ENCODE measurements around the gene CD248.
A peak's percentile ranks its signal among the peaks of the same experiment; 100 is the strongest.

The CD248 gene

DNA sequence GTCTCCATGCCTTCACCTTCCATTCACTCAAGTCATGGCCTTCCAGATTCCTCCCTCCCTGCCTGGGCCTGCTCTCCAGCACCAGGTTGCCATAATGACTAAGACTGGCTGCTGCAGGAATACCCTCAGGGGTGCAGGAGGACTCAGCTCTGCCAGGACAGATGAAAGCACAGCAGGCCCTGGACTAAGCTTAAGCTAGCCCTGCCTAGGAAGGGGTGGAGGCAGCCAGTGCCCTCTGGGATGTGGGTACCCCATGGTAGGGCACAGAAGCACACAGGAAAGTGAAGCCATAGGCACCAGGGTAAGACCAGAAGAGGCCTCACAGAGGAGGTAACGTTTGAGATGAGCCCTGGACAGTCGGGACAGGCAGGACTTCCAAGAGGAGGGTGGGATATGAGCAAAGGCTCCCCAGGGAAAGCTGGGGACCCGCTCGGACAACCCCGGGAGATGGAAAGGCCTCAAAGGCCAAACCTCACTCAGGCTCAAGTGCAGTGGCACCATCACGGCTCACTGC is 22.4 kb upstream of the CD248 start:
- TF ChIP-seq, protein P1, sequence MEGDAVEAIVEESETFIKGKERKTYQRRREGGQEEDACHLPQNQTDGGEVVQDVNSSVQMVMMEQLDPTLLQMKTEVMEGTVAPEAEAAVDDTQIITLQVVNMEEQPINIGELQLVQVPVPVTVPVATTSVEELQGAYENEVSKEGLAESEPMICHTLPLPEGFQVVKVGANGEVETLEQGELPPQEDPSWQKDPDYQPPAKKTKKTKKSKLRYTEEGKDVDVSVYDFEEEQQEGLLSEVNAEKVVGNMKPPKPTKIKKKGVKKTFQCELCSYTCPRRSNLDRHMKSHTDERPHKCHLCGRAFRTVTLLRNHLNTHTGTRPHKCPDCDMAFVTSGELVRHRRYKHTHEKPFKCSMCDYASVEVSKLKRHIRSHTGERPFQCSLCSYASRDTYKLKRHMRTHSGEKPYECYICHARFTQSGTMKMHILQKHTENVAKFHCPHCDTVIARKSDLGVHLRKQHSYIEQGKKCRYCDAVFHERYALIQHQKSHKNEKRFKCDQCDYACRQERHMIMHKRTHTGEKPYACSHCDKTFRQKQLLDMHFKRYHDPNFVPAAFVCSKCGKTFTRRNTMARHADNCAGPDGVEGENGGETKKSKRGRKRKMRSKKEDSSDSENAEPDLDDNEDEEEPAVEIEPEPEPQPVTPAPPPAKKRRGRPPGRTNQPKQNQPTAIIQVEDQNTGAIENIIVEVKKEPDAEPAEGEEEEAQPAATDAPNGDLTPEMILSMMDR (IDR thresholded peaks at IDR 0.05), result no peak
- H3K27ac ChIP-seq, result no peak overlapping the region

DNA sequence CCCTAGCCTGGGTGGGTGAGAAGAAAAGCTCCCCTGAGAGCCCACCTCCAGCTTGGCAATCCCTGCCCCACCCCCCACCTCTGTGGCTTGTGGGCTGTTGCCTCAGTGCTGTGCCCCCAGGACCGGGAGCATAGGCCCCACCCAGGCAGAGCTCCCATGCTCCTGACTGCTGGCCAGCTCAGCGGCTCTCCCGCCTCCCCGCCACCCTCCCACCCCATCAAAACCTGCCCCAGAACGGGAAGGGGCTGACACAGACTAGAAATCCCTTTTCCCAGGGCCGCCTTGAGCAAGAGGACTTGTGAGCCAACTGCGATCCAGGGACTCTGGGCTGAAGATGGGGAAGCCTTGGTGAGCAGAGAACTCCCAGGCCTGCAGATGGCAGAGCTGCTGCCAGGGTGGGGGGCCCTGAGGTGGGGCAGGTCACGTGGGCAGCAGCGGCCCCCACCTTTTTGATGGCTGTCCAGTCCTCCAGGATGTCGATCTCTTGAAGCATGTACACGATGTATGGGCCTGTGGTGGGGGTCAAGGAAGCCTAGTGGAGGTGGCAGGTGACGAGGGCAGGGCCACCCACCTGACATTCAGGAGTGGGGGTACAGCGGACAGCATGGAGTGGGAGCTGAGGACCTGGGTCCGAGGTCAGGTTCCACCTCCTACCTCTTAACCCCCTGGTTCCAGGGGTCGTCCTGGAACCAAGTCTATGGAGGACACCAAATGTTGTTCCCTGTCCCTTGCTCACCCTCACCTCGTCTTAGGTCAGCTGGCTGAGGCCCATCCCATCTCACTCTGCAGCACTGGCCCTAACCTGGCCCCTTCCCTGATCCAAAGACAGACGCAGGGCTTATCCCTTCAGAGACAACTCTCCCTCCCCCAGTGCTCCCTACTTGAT is 21.7 kb upstream of the CD248 start:
- no peak for TF ChIP-seq ZFX (IDR thresholded peaks at IDR 0.05; ENCODE audit: borderline replicate concordance)
- H3K27ac ChIP-seq, result no peak overlapping the region

DNA sequence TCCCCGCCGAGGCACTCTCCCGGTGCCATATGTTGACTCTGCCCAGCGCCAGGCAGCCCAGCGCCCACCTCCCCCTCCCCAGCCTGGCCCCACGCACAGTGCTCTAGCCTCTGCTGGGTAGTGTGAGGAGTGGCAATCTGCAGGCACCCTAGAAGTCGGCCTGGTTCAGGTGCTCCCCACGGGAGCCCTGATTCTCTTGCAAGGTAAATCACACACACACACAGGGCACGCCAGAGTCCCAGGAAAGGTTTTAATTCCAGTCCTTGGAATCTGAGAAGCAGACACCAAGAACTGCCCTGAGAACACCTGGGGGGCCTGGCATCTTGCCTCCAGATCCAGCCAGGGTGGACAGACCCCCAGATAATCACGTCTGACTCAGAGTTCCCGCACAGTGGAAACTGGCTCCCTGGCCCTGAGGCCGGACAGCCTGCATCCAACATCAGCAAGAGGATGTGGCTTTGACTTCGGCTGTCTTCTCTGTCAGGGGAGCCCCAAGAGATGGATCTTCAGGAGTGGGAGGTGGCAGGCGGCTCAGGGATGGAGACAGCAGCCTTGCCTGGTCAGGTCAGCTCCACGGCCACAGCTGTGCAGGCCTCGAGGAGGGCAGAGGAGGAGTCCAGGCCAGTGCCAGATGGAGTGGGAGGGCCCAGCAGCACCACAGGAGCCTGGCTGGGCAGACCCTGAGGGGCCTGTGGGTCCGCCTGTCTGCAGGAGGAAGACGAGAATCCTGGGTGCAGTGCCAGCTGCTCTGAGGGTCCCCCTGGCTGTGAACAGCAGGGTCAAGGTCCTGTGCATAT is 20.5 kb upstream of the CD248 start:
- TF ChIP-seq, protein P1 (IDR thresholded peaks at IDR 0.05), result no peak
- H3K27ac ChIP-seq, result no peak overlapping the region; the same call in 1 of the 2 replicates

DNA sequence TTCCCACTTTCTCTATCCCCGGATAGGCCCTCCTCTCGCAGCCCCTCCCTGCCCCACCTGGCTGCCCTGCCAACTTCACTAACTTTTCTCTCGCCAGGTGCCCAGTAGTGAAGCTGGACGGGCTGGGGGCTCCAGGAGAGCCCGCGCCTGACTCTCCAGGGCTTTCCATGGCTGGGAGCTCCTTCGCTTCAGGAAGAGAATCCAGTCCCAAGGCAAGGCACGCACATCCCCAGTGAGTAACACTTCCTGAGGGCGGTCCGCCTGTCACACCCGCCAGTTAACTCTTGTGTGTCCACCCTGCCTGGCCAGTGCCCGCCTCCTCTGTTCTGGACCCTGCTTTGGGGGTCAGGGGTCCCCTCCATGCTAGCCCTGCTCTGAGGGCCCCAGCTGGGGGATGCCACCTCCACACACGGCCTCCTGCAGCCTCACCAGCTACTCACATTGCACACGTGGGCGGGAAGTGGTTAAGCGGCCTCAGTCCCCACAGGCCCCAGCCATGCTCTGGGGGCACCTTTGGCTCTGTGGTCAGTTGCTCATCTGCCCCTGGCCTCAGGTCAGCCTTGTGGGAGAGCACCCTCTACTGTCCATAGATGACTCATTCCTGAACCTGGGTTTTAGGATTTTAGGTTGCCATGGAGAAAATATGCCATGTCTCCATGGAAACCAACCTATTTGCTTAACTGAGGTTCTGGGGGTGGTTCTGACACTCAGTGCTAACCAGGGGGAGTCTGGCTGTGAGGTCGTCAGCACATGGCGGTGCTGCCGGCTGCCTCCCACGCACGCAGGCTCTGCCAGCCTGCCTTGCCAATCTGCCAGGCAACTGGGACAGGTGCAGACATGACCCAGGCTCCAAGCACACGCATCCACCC is 19.6 kb upstream of the CD248 start, which contains the start of gene RIN1:
Gene RIN1 (minus strand): TSS at position 201 of the 869 bp plus-strand sequence. CDS start 32 bp downstream, at position 169.
- peak within 1 kb of the TSS; percentile 35 for H3K27ac ChIP-seq
- no peak for TF ChIP-seq ZFX (IDR thresholded peaks at IDR 0.05; ENCODE audit: borderline replicate concordance)
- TF ChIP-seq, protein P1 (IDR thresholded peaks at IDR 0.05), result peak; percentile 58

DNA sequence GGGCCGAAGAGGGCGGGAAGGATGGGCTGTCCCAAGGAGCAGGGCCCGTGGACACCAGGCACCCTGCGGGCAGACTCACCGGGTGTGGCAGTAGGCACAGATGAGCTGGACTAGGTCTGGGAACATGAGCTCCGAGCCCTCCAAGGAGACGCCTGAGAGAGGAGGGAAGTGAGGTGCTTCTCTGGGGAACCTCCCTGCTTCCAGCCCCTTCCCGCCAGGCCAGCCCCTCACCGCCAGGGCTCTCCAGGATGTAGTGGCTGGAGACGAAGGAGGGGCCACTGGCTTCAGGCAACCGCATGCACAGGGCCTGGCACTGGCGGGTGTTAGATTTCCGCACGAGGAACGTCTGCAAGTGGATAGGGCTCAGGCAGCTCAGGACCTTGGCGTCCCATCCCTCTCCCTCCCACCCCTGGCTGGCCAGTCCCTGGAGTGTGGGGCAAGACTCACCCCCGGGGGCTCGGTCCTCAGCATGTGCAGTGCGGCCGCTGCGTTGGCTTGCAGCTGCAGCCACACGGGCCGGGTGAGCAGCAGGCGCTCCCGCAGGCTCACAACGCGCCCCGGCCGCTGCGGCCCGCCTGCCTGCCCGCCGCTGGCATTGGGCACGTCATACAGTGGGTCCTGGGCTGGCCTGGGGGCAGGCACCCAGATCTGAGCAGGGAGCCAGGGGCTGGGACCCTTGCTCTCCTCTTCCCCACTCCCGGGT is 18.8 kb upstream of the CD248 start:
- H3K27ac ChIP-seq, result peak overlapping the region; percentile 35
- TF ChIP-seq ZFX (IDR thresholded peaks at IDR 0.05; ENCODE audit: borderline replicate concordance), result no peak
- TF ChIP-seq, protein P1 (IDR thresholded peaks at IDR 0.05), result no peak

DNA sequence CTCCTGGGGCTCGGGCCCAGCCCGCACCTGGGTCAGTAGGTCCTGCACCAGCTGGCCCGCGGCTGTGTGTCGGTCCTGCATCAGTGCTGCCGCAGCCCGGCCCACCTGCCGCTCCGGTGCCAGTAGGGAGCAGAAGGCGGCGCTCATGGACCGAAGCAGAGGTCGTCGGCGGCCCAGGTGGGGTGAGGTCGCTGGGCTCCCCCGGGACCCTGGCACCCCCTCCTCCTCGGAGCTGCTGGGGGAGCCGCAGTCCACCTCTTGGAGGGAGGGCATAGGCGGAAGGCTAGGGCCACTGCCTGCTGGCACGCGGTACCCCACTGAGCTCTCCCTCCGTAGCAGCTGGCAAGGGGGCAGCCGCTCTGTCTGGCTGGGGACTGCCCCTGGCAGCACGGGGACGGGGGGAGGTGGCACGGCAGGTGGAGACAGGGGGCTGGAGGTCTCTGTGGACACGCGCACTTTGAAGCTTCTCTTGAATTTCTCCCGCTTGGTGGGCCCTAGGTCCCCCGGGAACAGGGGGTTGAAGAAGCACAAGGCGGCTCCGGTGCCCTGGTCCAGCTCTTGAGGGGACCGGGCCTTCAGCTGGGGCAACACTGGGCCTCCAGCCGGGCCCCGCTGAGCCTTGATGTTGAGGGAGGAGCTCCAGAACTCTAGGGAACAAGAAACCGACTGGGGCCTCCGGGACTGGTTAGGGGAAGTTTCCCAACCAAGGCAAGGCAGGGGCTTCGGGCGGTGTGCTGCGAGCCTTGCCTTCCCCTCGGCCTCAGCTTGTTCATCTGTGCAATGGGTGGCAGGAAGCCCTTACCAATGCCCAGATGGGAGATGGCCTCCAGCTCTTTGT is 18.0 kb upstream of the CD248 start:
- no peak for TF ChIP-seq ZFX (IDR thresholded peaks at IDR 0.05; ENCODE audit: borderline replicate concordance)
- TF ChIP-seq, protein P1 (IDR thresholded peaks at IDR 0.05), result no peak
- H3K27ac ChIP-seq, result no peak overlapping the region
